Spleen (tissue), 11 donors: ENCODE data around the gene TBCD. TPM values are rescaled to one million over a fixed set of nuclear protein-coding genes. Genes with fewer than 3 reads are reported as not detected.
A peak's percentile ranks its signal among the peaks of the same experiment; 100 is the strongest.

Experiments used
- DNase-seq: peaks from one replicate; pipeline ENCODE4 v3.0.0-alpha.2; 2020
- H3K27ac ChIP-seq, 8 donors: fragments of 200-600 bp; sonication (generic) in 7 of 8; 1 replicate in 4 of 8; 2 replicates in 4 of 8; pipeline versions ENCODE4 v1.5.0 to v1.8.0; 2016 to 2021; ENCODE audit warnings: inconsistent platforms in 4 of 8, mild to moderate bottlenecking in 4 of 8, moderate library complexity in 1 of 8
- H3K27me3 ChIP-seq, 7 donors: fragments of 200-600 bp; sonication (generic) in 6 of 7; replicated peaks in 1 of 7; 1 replicate in 4 of 7; 2 replicates in 3 of 7; pipeline versions ENCODE4 v1.5.0 to v1.8.0; 2016 to 2021; ENCODE audit warnings: inconsistent platforms in 3 of 7, mild to moderate bottlenecking in 1 of 7
- H3K36me3 ChIP-seq, 6 donors: fragments of 200-600 bp; sonication (generic) in 5 of 6; 1 replicate in 4 of 6; 2 replicates in 2 of 6; pipeline versions ENCODE4 v1.5.0 to v1.8.0; 2016 to 2021; ENCODE audit warnings: inconsistent platforms in 2 of 6
- H3K4me1 ChIP-seq, 6 donors: fragments of 200-600 bp; sonication (generic) in 5 of 6; 1 replicate in 3 of 6; 2 replicates in 3 of 6; pipeline versions ENCODE4 v1.5.0 to v1.8.0; 2016 to 2021; ENCODE audit warnings: inconsistent platforms in 3 of 6
- H3K4me3 ChIP-seq, 8 donors: fragments of 200-600 bp; sonication (generic) in 7 of 8; 1 replicate in 4 of 8; 2 replicates in 4 of 8; pipeline versions ENCODE4 v1.5.0 to v1.8.0; 2016 to 2021; ENCODE audit warnings: inconsistent platforms in 4 of 8, mild to moderate bottlenecking in 4 of 8, moderate library complexity in 2 of 8
- H3K9me3 ChIP-seq, 8 donors: fragments of 200-600 bp; sonication (generic) in 7 of 8; 1 replicate in 4 of 8; 2 replicates in 4 of 8; pipeline versions ENCODE4 v1.5.0 to v1.8.0; 2016 to 2021; ENCODE audit warnings: inconsistent platforms in 4 of 8
- POLR2A ChIP-seq, 3 donors: fragments of 450-650 bp; IDR thresholded peaks; one replicate each; pipeline ENCODE4 v1.5.1; 2017; ENCODE audit warnings: antibody characterized with exemption in 3 of 3, mild to moderate bottlenecking in 1 of 3
- POLR2AphosphoS5 ChIP-seq, 3 donors: sonication (generic); formaldehyde crosslinking; IDR thresholded peaks; one replicate each; pipeline ENCODE4 v1.5.1; 2017; ENCODE audit warnings: antibody characterized with exemption in 3 of 3
- WGBS, 5 donors: extraction: QIAGEN DNeasy Blood & Tissue Kit in 3 of 5; methylation state at CpG; one replicate each; pipeline versions ENCODE4 v1.1.5 to v1.1.7; 2013 to 2018; 5-methylcytosine and 5-hydroxymethylcytosine counted together
- intact Hi-C: fragments of 100-400 bp; cut with DNase I; formaldehyde crosslinking; loops from one replicate; pipeline ENCODE4 v1.15.0; 2023; ENCODE audit warnings: low total_unique reads
- polyA plus RNA-seq, 3 donors: library from polyadenylated mRNA; stranded (reverse); fragments of 200-250 nt; gene quantifications; one replicate each; pipeline ENCODE4 v1.2.1, GENCODE V29; 2013
- total RNA-seq, 7 donors: library from RNA; depleted of rRNA in 3 of 7; stranded (reverse); fragments of >200 nt in 3 of 7; fragmentation: NEBNext Ultra II Directional in 4 of 7; extraction: Animal tissue kit (Norgen Biotek cat#: 25700) in 4 of 7; gene quantifications; one replicate each; pipeline versions ENCODE4 v1.1.0 to v1.2.1, GENCODE V29; 2016 to 2021
- TF ChIP-seq, protein P1 (sequence below), 11 experiments: fragments of 200-600 bp in 7 of 11; fragments of 450-650 bp in 4 of 11; sonication (generic) in 4 of 11; IDR thresholded peaks in 8 of 11; conservative IDR thresholded peaks in 3 of 11; 1 replicate in 7 of 11; 2 replicates in 4 of 11; pipeline versions ENCODE4 v1.4.0 to v1.8.0; 2016 to 2021; ENCODE audit warnings: antibody characterized with exemption in 11 of 11, inconsistent platforms in 4 of 11, mild to moderate bottlenecking in 1 of 11
- donor health status: healthy with polysubstance abuse.
- donor health status: DM: no; HTN: no; CAD: no; lungs with moderate emphysema.
- donor health status: DM: no; HTN: no; CAD: no.
- donor health status: Bipolar disorder and iron deficiency.
- donor health status: healthy.
- donor health status: DM: no; HTN: no; CAD: no.
- donor health status: DM: yes; HTN: yes; CAD: no.

Gene TBCD
- total and polyA plus RNA-seq, 10 donors, result 55.6 to 207 (median 108) TPM

- DNase-seq, result no peak
- 73 to 89% (median 83%) methylated on average over 5 to 11 of the region's 11 CpGs for WGBS, 5 donors
- H3K4me3 ChIP-seq, result no peak overlapping the region
- intact Hi-C loops, result no loop called here
- no peaks in the 10 kb centered on the region for H3K27me3 ChIP-seq
- peaks cover 0 to 38% (median 17%) of the 10 kb centered on the region in 6 donors for H3K36me3 ChIP-seq
- H3K4me1 ChIP-seq, result peaks cover 25 to 89% (median 65%) of the 10 kb centered on the region in 6 donors
- TF ChIP-seq POLR2AphosphoS5 (IDR thresholded peaks at IDR 0.05) (no peak), POLR2A (IDR thresholded peaks at IDR 0.05) (no peak)
- TF ChIP-seq, protein P1, sequence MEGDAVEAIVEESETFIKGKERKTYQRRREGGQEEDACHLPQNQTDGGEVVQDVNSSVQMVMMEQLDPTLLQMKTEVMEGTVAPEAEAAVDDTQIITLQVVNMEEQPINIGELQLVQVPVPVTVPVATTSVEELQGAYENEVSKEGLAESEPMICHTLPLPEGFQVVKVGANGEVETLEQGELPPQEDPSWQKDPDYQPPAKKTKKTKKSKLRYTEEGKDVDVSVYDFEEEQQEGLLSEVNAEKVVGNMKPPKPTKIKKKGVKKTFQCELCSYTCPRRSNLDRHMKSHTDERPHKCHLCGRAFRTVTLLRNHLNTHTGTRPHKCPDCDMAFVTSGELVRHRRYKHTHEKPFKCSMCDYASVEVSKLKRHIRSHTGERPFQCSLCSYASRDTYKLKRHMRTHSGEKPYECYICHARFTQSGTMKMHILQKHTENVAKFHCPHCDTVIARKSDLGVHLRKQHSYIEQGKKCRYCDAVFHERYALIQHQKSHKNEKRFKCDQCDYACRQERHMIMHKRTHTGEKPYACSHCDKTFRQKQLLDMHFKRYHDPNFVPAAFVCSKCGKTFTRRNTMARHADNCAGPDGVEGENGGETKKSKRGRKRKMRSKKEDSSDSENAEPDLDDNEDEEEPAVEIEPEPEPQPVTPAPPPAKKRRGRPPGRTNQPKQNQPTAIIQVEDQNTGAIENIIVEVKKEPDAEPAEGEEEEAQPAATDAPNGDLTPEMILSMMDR (IDR thresholded peaks at IDR 0.05 in 8 of 11, conservative IDR thresholded peaks at IDR 0.05 in 3 of 11), result no peak
- no peaks in the 10 kb centered on the region for H3K9me3 ChIP-seq
- peak overlapping the region in 2 of 8 donors; percentile 1 to 7 for H3K27ac ChIP-seq
Observed at GRCh38 chr17:82866590-82867191, 114.8 kb downstream of the TBCD start.

DNA sequence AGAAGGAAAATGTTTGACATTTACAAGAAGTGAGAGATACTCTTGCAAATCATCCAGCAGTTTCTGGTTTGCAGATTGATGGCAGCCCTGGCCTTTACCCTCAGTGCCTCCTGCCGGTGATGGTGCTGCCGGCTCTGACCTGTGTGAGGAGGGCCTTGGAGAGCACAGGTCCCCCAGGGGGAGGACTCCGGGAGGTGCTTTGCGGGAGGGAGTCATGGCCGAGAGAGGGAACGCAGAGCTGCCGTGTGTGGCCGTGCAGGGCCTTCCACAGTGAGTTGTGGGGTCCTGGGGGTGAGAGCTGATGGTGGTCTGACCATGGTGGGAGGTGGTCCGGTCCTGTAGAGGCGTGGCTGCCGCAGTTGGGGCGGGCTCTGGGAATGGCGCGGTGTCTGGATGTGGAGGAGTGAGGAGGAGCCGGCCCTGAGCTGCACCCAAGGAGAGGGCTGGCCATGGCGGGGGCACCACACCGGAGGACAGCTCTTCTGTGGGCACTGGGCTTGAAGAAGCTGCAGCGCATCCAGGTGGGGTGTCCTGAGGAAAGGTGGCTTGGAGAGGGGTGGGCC, 116.0 kb downstream of the TBCD start:
- no peaks in the 10 kb centered on the region for H3K9me3 ChIP-seq
- DNase-seq, result no peak
- H3K36me3 ChIP-seq, result peaks cover 0 to 50% (median 26%) of the 10 kb centered on the region in 6 donors
- H3K27me3 ChIP-seq, result no peaks in the 10 kb centered on the region
- TF ChIP-seq POLR2AphosphoS5 (IDR thresholded peaks at IDR 0.05) (no peak), POLR2A (IDR thresholded peaks at IDR 0.05) (no peak)
- TF ChIP-seq, protein P1 (IDR thresholded peaks at IDR 0.05 in 8 of 11, conservative IDR thresholded peaks at IDR 0.05 in 3 of 11), result no peak
- H3K4me3 ChIP-seq, result no peak overlapping the region
- 92 to 96% (median 94%) methylated on average over 17 to 18 of the region's 18 CpGs for WGBS, 5 donors
- H3K4me1 ChIP-seq, result peaks cover 28 to 92% (median 71%) of the 10 kb centered on the region in 6 donors
- H3K27ac ChIP-seq, result no peak overlapping the region
- intact Hi-C loops, result no loop called here

GRCh38 chr17:82868715-82869131, 116.9 kb downstream of the TBCD start:
- H3K4me3 ChIP-seq, result no peak overlapping the region
- TF ChIP-seq, protein P1 (IDR thresholded peaks at IDR 0.05 in 8 of 11, conservative IDR thresholded peaks at IDR 0.05 in 3 of 11), result no peak
- no peak for TF ChIP-seq POLR2A (IDR thresholded peaks at IDR 0.05)
- TF ChIP-seq POLR2AphosphoS5 (IDR thresholded peaks at IDR 0.05), result no peak
- peaks cover 19 to 92% (median 67%) of the 10 kb centered on the region in 6 donors for H3K4me1 ChIP-seq
- 92 to 97% (median 93%) methylated on average over 21 of the region's 21 CpGs for WGBS, 5 donors
- no peak overlapping the region for H3K27ac ChIP-seq
- intact Hi-C loops, result no loop called here
- H3K9me3 ChIP-seq, result no peaks in the 10 kb centered on the region
- H3K36me3 ChIP-seq, result peaks cover 0 to 53% (median 26%) of the 10 kb centered on the region in 6 donors
- no peak for DNase-seq
- no peaks in the 10 kb centered on the region for H3K27me3 ChIP-seq

- DNase-seq, result peak; percentile 64
- no peaks in the 10 kb centered on the region for H3K9me3 ChIP-seq
- no peak overlapping the region for H3K27ac ChIP-seq
- intact Hi-C loops, result no loop called here
- no peaks in the 10 kb centered on the region for H3K27me3 ChIP-seq
- peaks cover 0 to 59% (median 26%) of the 10 kb centered on the region in 6 donors for H3K36me3 ChIP-seq
- H3K4me1 ChIP-seq, result peaks cover 18 to 91% (median 63%) of the 10 kb centered on the region in 6 donors
- TF ChIP-seq POLR2AphosphoS5 (IDR thresholded peaks at IDR 0.05) (no peak), POLR2A (IDR thresholded peaks at IDR 0.05) (no peak)
- TF ChIP-seq, protein P1 (IDR thresholded peaks at IDR 0.05 in 8 of 11, conservative IDR thresholded peaks at IDR 0.05 in 3 of 11), result no peak
- WGBS, 5 donors, result 83 to 92% (median 89%) methylated on average over 10 to 11 of the region's 11 CpGs
- H3K4me3 ChIP-seq, result no peak overlapping the region
Observed at GRCh38 chr17:82869536-82869935, 117.7 kb downstream of the TBCD start.
